Stimulated activated CD8-positive, alpha-beta memory T cell treated with anti-CD3 and anti-CD28 coated beads, Interleukin-7, amount 100 ng/mL, for 48 hours (primary cell): ENCODE measurements around the gene DPYD.

Experiments
- DNase-seq, 2 donors: peaks; one replicate each; pipeline ENCODE4 v3.0.0-alpha.2; 2020; ENCODE audit warnings: low read depth in 1 of 2; ENCODE audit errors: extremely low read depth in 1 of 2

DPYD gene

GRCh38 chr1:97464305-97464704, 456.5 kb downstream of the DPYD start:
- DNase-seq = no peak

- DNase-seq = no peak
Observed at GRCh38 chr1:97461782-97462181, 459.1 kb downstream of the DPYD start.

GRCh38 chr1:97457446-97458089, 463.3 kb downstream of the DPYD start:
- no peak for DNase-seq

GRCh38 chr1:97451944-97452343, 468.9 kb downstream of the DPYD start:
- no peak for DNase-seq

GRCh38 chr1:97451046-97451826, 469.6 kb downstream of the DPYD start:
- no peak for DNase-seq

GRCh38 chr1:97441966-97442365, 478.9 kb downstream of the DPYD start:
- no peak for DNase-seq

- DNase-seq = no peak
Observed at GRCh38 chr1:97433824-97434177, 487.0 kb downstream of the DPYD start.

- no peak for DNase-seq
Observed at GRCh38 chr1:97433094-97433823, 487.6 kb downstream of the DPYD start.

GRCh38 chr1:97427371-97427770, 493.5 kb downstream of the DPYD start:
- DNase-seq = no peak

GRCh38 chr1:97424209-97424608, 496.6 kb downstream of the DPYD start:
- DNase-seq = no peak

GRCh38 chr1:97423403-97423802, 497.4 kb downstream of the DPYD start:
- no peak for DNase-seq

- DNase-seq = no peak
Observed at GRCh38 chr1:97417661-97418060, 503.2 kb downstream of the DPYD start.

- no peak for DNase-seq
Observed at GRCh38 chr1:97414682-97415312, 506.0 kb downstream of the DPYD start.

GRCh38 chr1:97412737-97413136, 508.1 kb downstream of the DPYD start:
- DNase-seq = no peak

GRCh38 chr1:97412166-97412565, 508.7 kb downstream of the DPYD start:
- DNase-seq = no peak

- no peak for DNase-seq
Observed at GRCh38 chr1:97396463-97396862, 524.4 kb downstream of the DPYD start.

GRCh38 chr1:97392701-97393100, 528.1 kb downstream of the DPYD start:
- no peak for DNase-seq

GRCh38 chr1:97385536-97386277, 535.1 kb downstream of the DPYD start:
- no peak for DNase-seq

- DNase-seq = no peak
Observed at GRCh38 chr1:97384294-97384968, 536.4 kb downstream of the DPYD start.

- no peak for DNase-seq
Observed at GRCh38 chr1:97383797-97384196, 537.0 kb downstream of the DPYD start.
